Thyroid gland (tissue), 4 donors: ENCODE results near the gene PKNOX2. TPM values are rescaled to one million over a fixed set of nuclear protein-coding genes. Genes with fewer than 3 reads are reported as not detected.

Experiments
- DNase-seq, 2 donors: peaks; one replicate each; pipeline ENCODE4 v3.0.0-alpha.2; 2019
- H3K27ac ChIP-seq, 3 donors: fragments of 200-600 bp; sonication (generic); 1 replicate in 2 of 3; 2 replicates in 1 of 3; pipeline ENCODE4 v1.5.1; 2016 to 2019; ENCODE audit warnings: mild to moderate bottlenecking in 1 of 3, moderate library complexity in 1 of 3
- H3K27me3 ChIP-seq: fragments of 200-600 bp; sonication (generic); one replicate; pipeline ENCODE4 v1.5.1; 2019
- H3K36me3 ChIP-seq, 2 donors: fragments of 200-600 bp; sonication (generic); one replicate each; pipeline ENCODE4 v1.5.1; 2016 to 2019
- H3K4me1 ChIP-seq, 2 donors: fragments of 200-600 bp; sonication (generic); one replicate each; pipeline ENCODE4 v1.5.1; 2017 to 2019
- H3K4me3 ChIP-seq, 3 donors: fragments of 200-600 bp; sonication (generic); replicated peaks in 1 of 3; 1 replicate in 2 of 3; 2 replicates in 1 of 3; pipeline ENCODE4 v1.5.1; 2016; ENCODE audit warnings: mild to moderate bottlenecking in 1 of 3
- H3K9me3 ChIP-seq: fragments of 200-600 bp; sonication (generic); one replicate; pipeline ENCODE4 v1.5.1; 2017
- CTCF ChIP-seq, 6 experiments: fragments of 200-600 bp in 3 of 6; fragments of 450-650 bp in 3 of 6; sonication (generic) in 3 of 6; IDR thresholded peaks; one replicate each; pipeline ENCODE4 v1.5.1; 2016 to 2019; ENCODE audit warnings: antibody characterized with exemption in 6 of 6, mild to moderate bottlenecking in 2 of 6, inconsistent platforms in 1 of 6, moderate library complexity in 1 of 6
- POLR2A ChIP-seq, 2 donors: fragments of 450-650 bp; IDR thresholded peaks; one replicate each; pipeline ENCODE4 v1.6.1; 2017; ENCODE audit warnings: antibody characterized with exemption in 2 of 2, mild to moderate bottlenecking in 2 of 2, moderate library complexity in 1 of 2
- WGBS, 2 donors: methylation state at CpG; one replicate each; pipeline ENCODE4 v1.1.5; 2017; 5-methylcytosine and 5-hydroxymethylcytosine counted together
- intact Hi-C: fragments of 100-400 bp; cut with DNase I; formaldehyde crosslinking; loops from one replicate; pipeline ENCODE4 v1.15.1; 2023
- total RNA-seq, 4 donors: library from RNA; depleted of rRNA; stranded (reverse); fragments of >200 nt; gene quantifications; one replicate each; pipeline ENCODE4 v1.2.3, GENCODE V29; 2016

The PKNOX2 gene
- total RNA-seq, 4 donors from 2014 or later, result 6.3 to 28.0 (median 18.7) TPM

- no peaks in the 10 kb centered on the region for H3K4me1 ChIP-seq
- H3K9me3 ChIP-seq, result no peaks in the 10 kb centered on the region
- no peak overlapping the region for H3K27ac ChIP-seq
- no peaks in the 10 kb centered on the region for H3K27me3 ChIP-seq
- H3K36me3 ChIP-seq, result no peaks in the 10 kb centered on the region
- 85 to 94% methylated on average over 4 of the region's 4 CpGs for WGBS, 2 donors
- no peak for DNase-seq
- intact Hi-C loops, result no loop called here
- no peak overlapping the region for H3K4me3 ChIP-seq
- TF ChIP-seq CTCF (IDR thresholded peaks at IDR 0.05) (no peak), POLR2A (IDR thresholded peaks at IDR 0.05) (no peak)
Measured at GRCh38 chr11:125124618-125124992, 39.9 kb upstream of the PKNOX2 start.

- TF ChIP-seq POLR2A (IDR thresholded peaks at IDR 0.05) (no peak), CTCF (IDR thresholded peaks at IDR 0.05) (no peak)
- intact Hi-C loops, result no loop called here
- Histone ChIP-seq H3K4me1 (no peaks in the 10 kb centered on the region), H3K9me3 (no peaks in the 10 kb centered on the region), H3K27me3 (no peaks in the 10 kb centered on the region), H3K27ac (no peak overlapping the region), H3K36me3 (no peaks in the 10 kb centered on the region), H3K4me3 (no peak overlapping the region)
- DNase-seq, result no peak
- WGBS, 2 donors, result 77 to 86% methylated on average over 4 of the region's 4 CpGs
Measured at GRCh38 chr11:125128450-125128849, 36.1 kb upstream of the PKNOX2 start.

GRCh38 chr11:125129316-125129993, 35.1 kb upstream of the PKNOX2 start:
- Histone ChIP-seq H3K9me3 (no peaks in the 10 kb centered on the region), H3K4me3 (no peak overlapping the region), H3K27me3 (no peaks in the 10 kb centered on the region), H3K27ac (no peak overlapping the region), H3K36me3 (no peaks in the 10 kb centered on the region), H3K4me1 (no peaks in the 10 kb centered on the region)
- 43 to 52% methylated on average over 22 of the region's 22 CpGs for WGBS, 2 donors
- TF ChIP-seq CTCF (IDR thresholded peaks at IDR 0.05) (no peak), POLR2A (IDR thresholded peaks at IDR 0.05) (no peak)
- intact Hi-C loops, result no loop called here
- DNase-seq, result peak; percentile 12

GRCh38 chr11:125132071-125132470, 32.5 kb upstream of the PKNOX2 start:
- no peaks in the 10 kb centered on the region for H3K4me1 ChIP-seq

More at GRCh38 chr11:125132071-125132470, 32.5 kb upstream of the PKNOX2 start:
- DNase-seq, result no peak
- intact Hi-C loops, result no loop called here
- Histone ChIP-seq H3K27me3 (no peaks in the 10 kb centered on the region), H3K36me3 (no peaks in the 10 kb centered on the region), H3K4me3 (no peak overlapping the region), H3K27ac (no peak overlapping the region), H3K9me3 (no peaks in the 10 kb centered on the region)
- TF ChIP-seq POLR2A (IDR thresholded peaks at IDR 0.05) (no peak), CTCF (IDR thresholded peaks at IDR 0.05) (no peak)
- 79 to 84% methylated on average over 1 of the region's 1 CpG for WGBS, 2 donors
